ENCODE results near the gene OVCH2. TPM values are rescaled to one million over a fixed set of nuclear protein-coding genes. Genes with fewer than 3 reads are reported as not detected.

The OVCH2 gene
- total and polyA plus RNA-seq, 4 donors, result not detected

GRCh38 chr11:7667460-7667859 is 38.8 kb downstream of the OVCH2 start:
- Histone ChIP-seq H3K27me3 (ENCODE audit: control insufficient read depth in 4 of 4, insufficient read depth in 4 of 4, low read length in 3 of 4) (no peaks in the 10 kb centered on the region), H3K9ac (ENCODE audit: low read depth in 1 of 2, low read length in 2 of 2) (no peak overlapping the region), H3K4me1 (ENCODE audit: control insufficient read depth in 4 of 4, insufficient read depth in 4 of 4, low read length in 3 of 4) (peaks cover 0 to 4% (median 1%) of the 10 kb centered on the region in 4 donors), H3K27ac (ENCODE audit: low read depth in 1 of 2, low read length in 2 of 2) (no peak overlapping the region), H3K4me3 (ENCODE audit: low read depth in 1 of 3, low read length in 3 of 3) (no peak overlapping the region), H3K9me3 (ENCODE audit: control insufficient read depth in 4 of 4, low read length in 3 of 4) (no peaks in the 10 kb centered on the region), H3K36me3 (ENCODE audit: control insufficient read depth in 4 of 4, insufficient read depth in 3 of 4, low read depth in 1 of 4, low read length in 3 of 4) (peaks cover 0 to 8% (median 2%) of the 10 kb centered on the region in 4 donors)
- TF ChIP-seq TAF1 (conservative IDR thresholded peaks at IDR 0.05) (no peak), NR2F2 (IDR thresholded peaks at IDR 0.05) (no peak), FOXA1 (IDR thresholded peaks at IDR 0.05) (no peak), RAD21 (IDR thresholded peaks at IDR 0.05) (no peak), ZBTB33 (IDR thresholded peaks at IDR 0.05) (no peak), EGR1 (IDR thresholded peaks at IDR 0.05; ENCODE audit: low read depth in 2 of 2) (no peak), YY1 (IDR thresholded peaks at IDR 0.05) (no peak), HNF4A (conservative IDR thresholded peaks at IDR 0.05) (no peak), JUND (IDR thresholded peaks at IDR 0.05) (no peak)
- no peak for DNase-seq (ENCODE audit: low spot score)
- 93% methylated on average over 2 of the region's 2 CpGs for WGBS

- TF ChIP-seq REST (IDR thresholded peaks at IDR 0.05) (no peak), RAD21 (IDR thresholded peaks at IDR 0.05) (no peak), FOXA2 (IDR thresholded peaks at IDR 0.05) (no peak)
- H3K27me3 ChIP-seq (ENCODE audit: control insufficient read depth in 4 of 4, insufficient read depth in 4 of 4, low read length in 3 of 4), result no peaks in the 10 kb centered on the region
Observed at GRCh38 chr11:7666292-7666866, 39.9 kb downstream of the OVCH2 start.

GRCh38 chr11:7665473-7666291 is 40.6 kb downstream of the OVCH2 start:
- peak; percentile 87 for TF ChIP-seq CTCF (IDR thresholded peaks at IDR 0.05; ENCODE audit: low read depth, low read length, missing input control)
- TF ChIP-seq RAD21 (IDR thresholded peaks at IDR 0.05), result peak; percentile 92 to 98
- TF ChIP-seq TAF1 (conservative IDR thresholded peaks at IDR 0.05), result no peak
- no peak for TF ChIP-seq REST (IDR thresholded peaks at IDR 0.05)
- H3K9ac ChIP-seq (ENCODE audit: low read depth in 1 of 2, low read length in 2 of 2), result no peak overlapping the region
- H3K36me3 ChIP-seq (ENCODE audit: control insufficient read depth in 4 of 4, insufficient read depth in 3 of 4, low read depth in 1 of 4, low read length in 3 of 4), result peaks cover 0 to 8% (median 2%) of the 10 kb centered on the region in 4 donors
- H3K27ac ChIP-seq (ENCODE audit: low read depth in 1 of 2, low read length in 2 of 2), result no peak overlapping the region
- H3K27me3 ChIP-seq (ENCODE audit: control insufficient read depth in 4 of 4, insufficient read depth in 4 of 4, low read length in 3 of 4), result no peaks in the 10 kb centered on the region
- no peaks in the 10 kb centered on the region for H3K9me3 ChIP-seq (ENCODE audit: control insufficient read depth in 4 of 4, low read length in 3 of 4)
- peak; percentile 73 for DNase-seq (ENCODE audit: low spot score)
- WGBS, result 47% methylated on average over 20 of the region's 20 CpGs
- H3K4me3 ChIP-seq (ENCODE audit: low read depth in 1 of 3, low read length in 3 of 3), result no peak overlapping the region
- peaks cover 0 to 4% (median 0%) of the 10 kb centered on the region in 4 donors for H3K4me1 ChIP-seq (ENCODE audit: control insufficient read depth in 4 of 4, insufficient read depth in 4 of 4, low read length in 3 of 4)

More at GRCh38 chr11:7666292-7666866, 39.9 kb downstream of the OVCH2 start:
- H3K4me1 ChIP-seq (ENCODE audit: control insufficient read depth in 4 of 4, insufficient read depth in 4 of 4, low read length in 3 of 4), result peaks cover 0 to 4% (median 0%) of the 10 kb centered on the region in 4 donors
- H3K27ac ChIP-seq (ENCODE audit: low read depth in 1 of 2, low read length in 2 of 2), result no peak overlapping the region
- no peak for DNase-seq (ENCODE audit: low spot score)
- H3K4me3 ChIP-seq (ENCODE audit: low read depth in 1 of 3, low read length in 3 of 3), result no peak overlapping the region
- 81% methylated on average over 7 of the region's 7 CpGs for WGBS
- H3K9me3 ChIP-seq (ENCODE audit: control insufficient read depth in 4 of 4, low read length in 3 of 4), result no peaks in the 10 kb centered on the region
- H3K9ac ChIP-seq (ENCODE audit: low read depth in 1 of 2, low read length in 2 of 2), result no peak overlapping the region
- peaks cover 0 to 8% (median 2%) of the 10 kb centered on the region in 4 donors for H3K36me3 ChIP-seq (ENCODE audit: control insufficient read depth in 4 of 4, insufficient read depth in 3 of 4, low read depth in 1 of 4, low read length in 3 of 4)
